ENCODE data around the gene CATSPER1. TPM values are rescaled to one million over a fixed set of nuclear protein-coding genes. Genes with fewer than 3 reads are reported as not detected.

Gene CATSPER1
- total RNA-seq, 1 donor from 2014 or later = 0.45 TPM

- Mint-ChIP-seq H3K9me3 (ENCODE audit: unreplicated experiment) (no peaks in the 10 kb centered on the region), H3K27ac (ENCODE audit: unreplicated experiment) (no peak overlapping the region), H3K36me3 (ENCODE audit: low read depth, unreplicated experiment) (peaks cover 19% of the 10 kb centered on the region), H3K27me3 (ENCODE audit: low read depth, unreplicated experiment) (no peaks in the 10 kb centered on the region), H3K4me1 (ENCODE audit: low read depth, unreplicated experiment) (peaks cover 20% of the 10 kb centered on the region), H3K4me3 (ENCODE audit: unreplicated experiment) (peak overlapping the region; percentile 6)
- Histone ChIP-seq H3K9me3 (ENCODE audit: insufficient read depth, low read depth, low read length) (no peaks in the 10 kb centered on the region), H3K27me3 (ENCODE audit: insufficient read depth, low read length) (no peaks in the 10 kb centered on the region), H4K20me1 (ENCODE audit: insufficient read depth, low read length) (peaks cover 58% of the 10 kb centered on the region), H3K79me2 (ENCODE audit: insufficient read depth, low read length) (peaks cover 54% of the 10 kb centered on the region), H3K4me2 (ENCODE audit: low read length) (no peak overlapping the region), H3K27ac (ENCODE audit: low read depth, low read length) (no peak overlapping the region), H2AFZ (ENCODE audit: low read depth, low read length) (no peak overlapping the region), H3K4me3 (ENCODE audit: insufficient read depth, low read depth, low read length) (no peak overlapping the region), H3K9ac (ENCODE audit: low read length) (no peak overlapping the region), H3K36me3 (ENCODE audit: insufficient read depth, low read length) (peaks cover 50% of the 10 kb centered on the region), H3K4me1 (ENCODE audit: insufficient read depth, low read length) (peaks cover 14% of the 10 kb centered on the region)
- DNase-seq (ENCODE audit: low read depth) (no peak), FAIRE-seq (no peak)
- TF ChIP-seq CTCF (IDR thresholded peaks at IDR 0.05; ENCODE audit: insufficient read depth, low read depth, low read length) = no peak
- no peak for TF ChIP-seq EZH2 (IDR thresholded peaks at IDR 0.05; ENCODE audit: insufficient read depth, low read length)
Observed at GRCh38 chr11:66055021-66055420, 28.7 kb upstream of the CATSPER1 start.

GRCh38 chr11:66052664-66052982 is 26.3 kb upstream of the CATSPER1 start:
- TF ChIP-seq CTCF (IDR thresholded peaks at IDR 0.05; ENCODE audit: insufficient read depth, low read depth, low read length) (no peak), EZH2 (IDR thresholded peaks at IDR 0.05; ENCODE audit: insufficient read depth, low read length) (no peak)
- H2AFZ ChIP-seq (ENCODE audit: low read depth, low read length) = peak overlapping the region; percentile 95
- peak overlapping the region; percentile 99 for H3K9ac ChIP-seq (ENCODE audit: low read length)
- peak overlapping the region; percentile 98 for H3K4me3 Mint-ChIP-seq (ENCODE audit: unreplicated experiment)
- H3K79me2 ChIP-seq (ENCODE audit: insufficient read depth, low read length) = peaks cover 51% of the 10 kb centered on the region
- H3K4me3 ChIP-seq (ENCODE audit: insufficient read depth, low read depth, low read length) = peak overlapping the region; percentile 96
- FAIRE-seq = no peak
- peaks cover 20% of the 10 kb centered on the region for H3K4me1 ChIP-seq (ENCODE audit: insufficient read depth, low read length)
- H3K4me1 Mint-ChIP-seq (ENCODE audit: low read depth, unreplicated experiment) = peaks cover 20% of the 10 kb centered on the region
- peaks cover 14% of the 10 kb centered on the region for H3K36me3 Mint-ChIP-seq (ENCODE audit: low read depth, unreplicated experiment)
- H3K27ac ChIP-seq (ENCODE audit: low read depth, low read length) = peak overlapping the region; percentile 89
- no peaks in the 10 kb centered on the region for H3K27me3 ChIP-seq (ENCODE audit: insufficient read depth, low read length)
- peaks cover 29% of the 10 kb centered on the region for H3K36me3 ChIP-seq (ENCODE audit: insufficient read depth, low read length)
- H3K27ac Mint-ChIP-seq (ENCODE audit: unreplicated experiment) = peak overlapping the region; percentile 94
- no peaks in the 10 kb centered on the region for H3K9me3 Mint-ChIP-seq (ENCODE audit: unreplicated experiment)
- peaks cover 2% of the 10 kb centered on the region for H3K27me3 Mint-ChIP-seq (ENCODE audit: low read depth, unreplicated experiment)
- H3K9me3 ChIP-seq (ENCODE audit: insufficient read depth, low read depth, low read length) = no peaks in the 10 kb centered on the region
- no peak for DNase-seq (ENCODE audit: low read depth)
- peak overlapping the region; percentile 94 for H3K4me2 ChIP-seq (ENCODE audit: low read length)
- peaks cover 37% of the 10 kb centered on the region for H4K20me1 ChIP-seq (ENCODE audit: insufficient read depth, low read length)

GRCh38 chr11:66051766-66052663 is 25.7 kb upstream of the CATSPER1 start, which contains the start of gene SF3B2:
TSS of gene SF3B2 (plus strand) at chr11:66052364. CDS start at chr11:66052385, 21 bp downstream.
- Histone ChIP-seq H4K20me1 (ENCODE audit: insufficient read depth, low read length) (peaks cover 33% of the 10 kb centered on the region), H3K4me2 (ENCODE audit: low read length) (peak within 1 kb of the TSS; percentile 94), H3K9ac (ENCODE audit: low read length) (peak within 1 kb of the TSS; percentile 99), H3K79me2 (ENCODE audit: insufficient read depth, low read length) (peaks cover 46% of the 10 kb centered on the region), H3K27me3 (ENCODE audit: insufficient read depth, low read length) (no peaks in the 10 kb centered on the region), H3K4me1 (ENCODE audit: insufficient read depth, low read length) (peaks cover 24% of the 10 kb centered on the region), H3K9me3 (ENCODE audit: insufficient read depth, low read depth, low read length) (no peaks in the 10 kb centered on the region), H3K4me3 (ENCODE audit: insufficient read depth, low read depth, low read length) (peak within 1 kb of the TSS; percentile 96), H3K36me3 (ENCODE audit: insufficient read depth, low read length) (peaks cover 24% of the 10 kb centered on the region), H2AFZ (ENCODE audit: low read depth, low read length) (peak within 1 kb of the TSS; percentile 95), H3K27ac (ENCODE audit: low read depth, low read length) (peak within 1 kb of the TSS; percentile 89)
- Mint-ChIP-seq H3K36me3 (ENCODE audit: low read depth, unreplicated experiment) (peaks cover 12% of the 10 kb centered on the region), H3K4me3 (ENCODE audit: unreplicated experiment) (peak within 1 kb of the TSS; percentile 98), H3K4me1 (ENCODE audit: low read depth, unreplicated experiment) (peaks cover 20% of the 10 kb centered on the region), H3K27ac (ENCODE audit: unreplicated experiment) (peak within 1 kb of the TSS; percentile 99), H3K9me3 (ENCODE audit: unreplicated experiment) (no peaks in the 10 kb centered on the region), H3K27me3 (ENCODE audit: low read depth, unreplicated experiment) (peaks cover 5% of the 10 kb centered on the region)
- DNase-seq (ENCODE audit: low read depth) (peak; percentile 97), FAIRE-seq (no peak)
- TF ChIP-seq EZH2 (IDR thresholded peaks at IDR 0.05; ENCODE audit: insufficient read depth, low read length) (no peak), CTCF (IDR thresholded peaks at IDR 0.05; ENCODE audit: insufficient read depth, low read depth, low read length) (no peak)

Data from astrocyte (in vitro differentiated cells and primary cell).